AG10803 (cell line): ENCODE results near the gene DPF3.

Experiments used
- DNase-seq: peaks from one replicate; pipeline ENCODE4 v3.0.0; 2010; ENCODE audit warnings: low read depth
- H3K4me3 ChIP-seq: 2 replicates; pipeline ENCODE4 v1.5.1; 2011; ENCODE audit warnings: mild to moderate bottlenecking, low read length, control low read depth
- CTCF ChIP-seq: conservative IDR thresholded peaks from 2 replicates; pipeline ENCODE4 v1.5.1; 2011; ENCODE audit warnings: mild to moderate bottlenecking, low read length, control low read depth, inconsistent platforms

Gene DPF3

DNA sequence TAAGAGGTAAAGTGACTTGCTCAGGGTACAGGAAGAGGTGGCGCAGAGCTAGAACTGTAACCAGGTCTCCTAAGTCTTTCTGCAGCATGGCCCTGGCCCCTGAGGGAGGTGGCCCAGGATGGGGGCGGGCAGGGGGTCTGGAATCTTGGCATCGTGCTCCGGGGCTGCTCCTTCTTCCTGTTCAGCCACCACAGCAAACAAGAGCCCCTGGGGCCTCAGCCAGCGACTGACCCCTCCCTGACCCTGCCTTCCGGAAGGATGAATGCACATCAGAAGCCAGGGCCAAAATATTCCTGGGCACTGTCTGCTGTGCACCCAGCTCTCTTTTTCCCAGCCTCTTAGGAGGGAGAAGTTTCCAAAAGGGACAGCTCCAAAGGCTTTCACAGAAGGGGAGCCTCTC lies 242.8 kb downstream of the DPF3 start:
- TF ChIP-seq CTCF: no peak
- H3K4me3 ChIP-seq: no peak overlapping the region
- DNase-seq: peak; percentile 36

GRCh38 chr14:72649603-72650227 lies 244.2 kb downstream of the DPF3 start:
- no peak for DNase-seq

DNA sequence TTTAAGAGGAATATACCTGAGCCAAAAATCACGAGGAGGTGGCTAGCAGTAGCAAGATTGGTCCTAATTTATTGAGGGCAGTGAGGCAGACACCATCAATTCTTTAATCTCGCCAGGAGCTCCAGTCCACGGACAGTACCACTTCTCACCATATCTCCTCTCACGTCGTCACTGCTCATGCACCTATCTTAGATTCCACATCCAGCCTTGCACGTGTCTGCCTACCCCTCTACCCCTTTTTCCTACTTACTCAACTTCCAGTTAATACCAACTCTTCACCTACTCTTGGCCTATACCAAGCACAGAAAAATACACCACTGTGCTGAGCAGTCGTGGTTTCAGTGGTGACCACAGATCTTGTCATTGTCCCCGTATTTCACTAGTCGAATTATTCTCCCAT lies 246.1 kb downstream of the DPF3 start:
- no peak overlapping the region for H3K4me3 ChIP-seq
- no peak for DNase-seq
- no peak for TF ChIP-seq CTCF

More at GRCh38 chr14:72649603-72650227, 244.2 kb downstream of the DPF3 start:
- TF ChIP-seq CTCF: no peak
- no peak overlapping the region for H3K4me3 ChIP-seq

- TF ChIP-seq CTCF: no peak
- DNase-seq: peak; percentile 35
- no peak overlapping the region for H3K4me3 ChIP-seq
Measured at GRCh38 chr14:72646861-72647528, 246.9 kb downstream of the DPF3 start.

DNA sequence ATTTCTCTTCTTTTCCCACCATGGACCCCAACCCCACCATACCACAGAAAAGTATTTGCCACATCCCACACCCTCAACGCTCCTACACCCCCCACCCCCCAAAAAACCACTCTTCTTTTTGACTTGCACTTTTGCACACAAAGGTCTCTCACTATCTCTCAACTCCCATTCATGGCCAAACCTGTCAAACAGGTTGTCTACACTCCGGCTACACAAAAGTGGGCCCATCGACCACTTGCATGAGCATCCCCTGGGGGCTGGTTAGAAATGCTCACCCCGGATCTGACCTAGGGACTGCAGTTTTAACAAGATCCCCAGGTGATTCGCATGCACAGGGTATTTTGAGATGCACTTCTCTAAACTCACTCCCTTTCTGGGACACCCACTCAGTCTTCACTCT lies 248.2 kb downstream of the DPF3 start:
- no peak for TF ChIP-seq CTCF
- H3K4me3 ChIP-seq: no peak overlapping the region
- DNase-seq: no peak

- 0 out of 2 replicates have a peak, but pooled peaks have one; percentile 9 for TF ChIP-seq CTCF
- DNase-seq: no peak
Measured at GRCh38 chr14:72644758-72645489, 249.0 kb downstream of the DPF3 start.

More at GRCh38 chr14:72644758-72645489, 249.0 kb downstream of the DPF3 start:
- H3K4me3 ChIP-seq: no peak overlapping the region
